HUDEP-2 (cell line): ENCODE measurements around the gene MED29.
A peak's percentile ranks its signal among the peaks of the same experiment; 100 is the strongest.

Source experiments
- DNase-seq, 76 experiments: peaks; one replicate each; lab custom pipeline; 2025; ENCODE audit not compliant: unreplicated experiment in 76 of 76; lab: John Stamatoyannopoulos, UW

The MED29 gene, protein sequence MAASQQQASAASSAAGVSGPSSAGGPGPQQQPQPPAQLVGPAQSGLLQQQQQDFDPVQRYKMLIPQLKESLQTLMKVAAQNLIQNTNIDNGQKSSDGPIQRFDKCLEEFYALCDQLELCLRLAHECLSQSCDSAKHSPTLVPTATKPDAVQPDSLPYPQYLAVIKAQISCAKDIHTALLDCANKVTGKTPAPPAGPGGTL

DNA sequence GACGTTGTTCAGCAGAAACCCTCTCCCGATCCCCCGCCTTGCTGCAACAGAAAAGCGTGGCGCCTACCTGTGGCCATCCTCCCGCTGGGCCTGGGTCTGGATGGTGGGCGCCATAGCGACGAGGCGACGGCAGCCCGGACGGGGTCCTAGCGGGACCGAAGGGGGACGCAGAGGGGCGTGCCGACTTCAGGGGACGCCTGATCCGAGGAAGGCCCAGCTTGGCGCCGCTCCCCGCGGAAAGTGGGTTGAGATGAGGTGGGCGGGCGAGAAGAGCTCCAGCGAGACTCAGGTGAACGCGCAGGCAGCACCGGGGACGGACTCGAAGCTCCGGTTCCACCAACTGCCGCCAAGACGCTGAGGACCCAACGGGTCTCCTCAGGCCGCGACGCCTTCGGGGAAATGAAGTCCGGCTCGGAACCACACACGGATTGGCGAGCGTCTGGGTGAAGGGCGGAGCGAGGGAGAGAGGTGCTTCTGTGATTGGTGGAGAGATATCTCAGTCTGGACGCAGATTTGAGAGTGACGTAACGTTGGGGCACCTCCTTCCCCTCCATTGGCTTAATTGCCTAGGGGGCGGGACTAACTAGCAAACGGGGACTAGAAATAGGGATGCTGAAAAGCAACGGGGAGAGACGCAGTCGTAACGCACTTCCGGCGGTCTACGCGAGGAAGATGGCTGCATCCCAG is at the start of gene MED29, which contains the start of gene PAF1:
Gene MED29, plus strand, starts transcription at position 628 of the 687 bp plus-strand sequence. Its CDS starts 45 bp downstream, at position 673.
Gene PAF1, minus strand, starts transcription at position 356 of the 687 bp plus-strand sequence. Its CDS starts 242 bp downstream, at position 114.
- DNase-seq, result peak in 75 of 76 experiments; percentile 87 to 100 (median 99)

DNA sequence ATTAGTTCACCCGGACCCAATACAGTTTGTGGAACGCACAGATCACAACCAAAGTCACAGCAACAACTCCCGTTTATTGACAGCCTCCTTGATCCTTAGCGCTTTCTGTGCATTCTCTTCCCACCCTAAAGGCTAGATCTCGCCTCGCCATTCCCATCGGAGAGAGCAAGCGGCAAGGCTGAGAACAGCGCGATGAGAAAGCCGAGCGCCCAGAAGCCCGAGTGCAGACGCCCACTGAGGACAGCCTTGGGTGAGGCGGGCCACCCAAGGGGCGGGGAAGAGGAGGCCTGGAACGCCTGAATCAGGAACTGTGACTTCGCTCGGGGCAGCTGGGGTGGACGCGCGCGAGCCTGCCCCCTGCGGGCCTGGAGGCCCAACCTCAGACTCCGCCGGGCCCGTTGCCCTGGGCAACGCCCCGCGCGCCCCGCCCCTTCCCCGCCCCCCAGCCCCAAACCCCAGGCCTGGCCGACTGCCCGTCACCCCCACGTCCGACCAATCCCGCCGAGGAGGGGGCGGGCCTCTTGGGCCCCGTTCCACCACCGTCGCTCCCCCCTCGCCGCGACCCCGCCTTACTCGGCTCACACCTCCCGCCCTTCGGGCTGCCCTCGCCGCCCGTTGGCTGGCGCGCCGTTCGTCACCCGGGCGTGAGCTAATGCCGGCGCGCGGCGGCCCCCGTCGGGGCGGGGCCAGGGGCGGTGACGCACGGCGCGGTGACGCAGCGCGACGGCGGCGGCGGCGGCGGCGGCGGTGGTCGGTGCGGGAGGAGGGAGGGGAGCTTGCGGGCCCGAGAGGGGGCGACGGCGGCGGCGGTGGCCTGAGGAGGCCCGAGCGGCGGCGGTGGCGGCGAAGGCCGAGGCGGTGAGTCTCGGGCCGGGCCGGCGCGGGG is 49.2 kb upstream of the MED29 start, which contains the start of gene SAMD4B:
Gene SAMD4B, plus strand, starts transcription at position 703 of the 886 bp plus-strand sequence. CDS start 14,473 bp downstream, outside the sequence.
- DNase-seq, result peak; percentile 85 to 100 (median 99)

DNA sequence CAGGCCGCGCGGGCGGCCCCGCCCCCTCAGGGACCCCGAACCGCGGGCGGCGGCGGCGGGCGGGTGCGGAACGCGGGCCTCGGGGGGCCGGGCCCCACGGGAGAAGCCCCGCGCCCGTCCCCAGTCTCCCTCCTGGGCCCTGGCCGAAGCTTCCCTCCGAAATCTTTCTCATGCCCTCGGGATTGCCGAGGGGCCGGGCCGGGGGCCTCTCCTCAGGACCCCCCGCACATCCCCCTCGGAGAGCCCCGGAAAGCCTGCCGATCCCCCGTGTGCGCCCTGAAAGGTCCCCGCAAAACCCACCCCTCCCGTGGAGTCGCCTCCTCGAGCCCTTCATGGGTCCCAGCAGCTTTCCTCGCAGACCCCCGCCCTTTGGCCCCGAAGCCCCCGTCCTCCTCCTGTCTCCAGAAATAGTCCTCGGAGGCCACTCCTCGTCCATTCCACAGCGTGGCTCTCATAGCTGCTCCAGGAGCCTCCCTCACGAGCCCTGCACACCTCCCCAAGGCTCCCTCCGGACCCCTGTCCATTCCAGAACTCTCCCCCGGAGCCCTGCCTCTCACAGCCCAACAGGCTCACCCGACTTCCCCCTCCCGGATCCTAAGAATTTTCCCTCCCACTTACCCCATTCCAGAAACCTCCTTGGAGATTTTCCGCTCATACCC is 48.4 kb upstream of the MED29 start:
- DNase-seq, result peak in 1 of 76 experiments; percentile 18

DNA sequence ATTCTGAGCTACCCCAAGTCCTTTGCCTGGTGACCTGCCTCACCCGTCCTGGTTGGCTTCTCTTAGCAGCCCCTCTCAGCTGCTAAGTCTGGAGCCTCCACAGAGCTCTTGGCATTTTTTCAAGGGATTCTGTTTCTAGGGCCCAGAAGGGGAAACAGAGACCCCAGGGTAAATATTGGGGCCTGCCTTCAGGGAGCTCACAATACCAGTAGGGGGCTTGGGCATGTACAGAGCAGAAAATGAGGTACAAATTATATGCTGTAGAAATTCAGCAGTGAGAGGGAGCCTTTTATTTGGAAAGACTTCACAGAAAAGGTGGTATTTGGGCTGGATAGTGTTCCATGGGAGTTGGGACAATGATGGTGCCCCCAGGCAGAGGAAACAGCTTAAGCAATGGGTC is 45.2 kb upstream of the MED29 start:
- no peak for DNase-seq

DNA sequence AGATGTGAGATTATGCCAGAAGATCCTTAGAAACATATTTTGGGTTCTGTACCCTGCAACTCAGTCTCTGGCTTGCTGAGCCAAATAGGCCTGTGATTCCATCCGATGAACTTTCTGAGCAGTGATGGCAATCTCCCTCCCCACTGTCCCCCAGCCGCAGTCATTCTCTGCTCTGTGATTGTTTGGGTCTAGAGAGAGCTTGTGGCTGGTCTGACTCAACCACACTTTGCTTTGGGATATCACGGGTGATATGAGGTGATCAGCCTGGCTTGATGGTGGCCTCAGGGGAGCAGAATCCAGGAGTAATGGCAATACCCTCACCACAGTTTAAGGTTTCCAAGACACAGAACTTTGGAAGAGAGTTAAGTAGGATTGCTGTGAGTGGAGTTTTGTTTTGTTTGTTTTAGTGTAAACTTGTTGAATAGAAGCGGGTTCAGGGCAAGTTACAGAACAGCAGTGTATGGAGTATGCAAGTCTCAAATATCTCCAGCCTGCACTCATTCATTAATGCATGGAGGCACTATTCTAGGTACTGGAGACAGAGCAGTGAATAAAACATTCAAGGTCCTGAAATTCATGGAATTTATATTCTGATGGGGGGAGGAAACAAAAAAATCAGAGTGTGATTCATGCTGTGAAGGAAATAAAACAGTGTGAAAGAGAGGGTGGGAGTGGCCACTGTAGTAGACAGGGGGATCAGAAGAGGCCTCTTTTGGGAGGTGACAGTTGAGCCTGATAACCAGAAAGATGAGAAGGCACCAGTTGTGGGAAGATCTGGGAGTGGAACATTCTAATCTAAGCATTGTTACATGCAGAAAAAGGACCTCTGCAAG is 43.6 kb upstream of the MED29 start:
- peak in 47 of 76 experiments; percentile 16 to 80 (median 52) for DNase-seq

DNA sequence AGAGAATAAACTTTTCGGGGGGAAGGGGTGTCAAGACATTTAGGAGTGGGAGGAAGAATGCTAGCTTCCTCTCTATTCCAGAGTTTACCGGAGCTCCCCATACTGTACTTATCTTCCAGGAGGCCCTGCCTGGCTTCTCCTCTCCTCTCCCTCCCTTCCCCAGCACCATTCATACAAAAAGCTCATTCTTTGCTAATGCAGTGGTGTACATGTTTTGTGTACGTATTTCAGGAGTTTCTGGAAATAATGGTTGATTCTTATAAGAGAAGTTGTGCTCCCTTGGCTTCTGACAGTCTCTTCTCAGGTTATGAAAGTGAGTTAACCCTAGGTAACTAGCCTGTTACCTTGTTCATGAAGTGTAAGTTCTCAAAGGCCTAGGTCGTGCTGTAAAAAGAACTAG is 41.9 kb upstream of the MED29 start:
- DNase-seq, result no peak

DNA sequence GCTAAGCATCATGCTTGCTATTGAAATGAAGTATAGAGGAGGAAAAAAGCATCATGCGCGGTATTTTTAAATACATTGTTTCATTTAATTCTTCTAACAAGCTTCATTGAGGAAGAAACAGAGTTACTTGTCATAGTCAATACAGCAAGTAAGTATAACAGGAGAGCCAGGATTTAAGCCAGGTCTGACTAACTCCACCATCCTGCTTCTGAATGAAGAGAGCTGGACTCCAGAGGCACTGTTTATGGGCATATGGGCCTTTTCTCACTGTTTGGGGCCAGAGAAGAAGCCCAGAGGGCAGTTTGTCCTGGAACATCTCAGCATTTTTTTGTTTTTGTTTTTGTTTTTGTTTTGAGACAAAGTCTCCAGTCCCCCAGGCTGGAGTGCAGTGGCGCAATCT is 41.0 kb upstream of the MED29 start:
- DNase-seq, result no peak

DNA sequence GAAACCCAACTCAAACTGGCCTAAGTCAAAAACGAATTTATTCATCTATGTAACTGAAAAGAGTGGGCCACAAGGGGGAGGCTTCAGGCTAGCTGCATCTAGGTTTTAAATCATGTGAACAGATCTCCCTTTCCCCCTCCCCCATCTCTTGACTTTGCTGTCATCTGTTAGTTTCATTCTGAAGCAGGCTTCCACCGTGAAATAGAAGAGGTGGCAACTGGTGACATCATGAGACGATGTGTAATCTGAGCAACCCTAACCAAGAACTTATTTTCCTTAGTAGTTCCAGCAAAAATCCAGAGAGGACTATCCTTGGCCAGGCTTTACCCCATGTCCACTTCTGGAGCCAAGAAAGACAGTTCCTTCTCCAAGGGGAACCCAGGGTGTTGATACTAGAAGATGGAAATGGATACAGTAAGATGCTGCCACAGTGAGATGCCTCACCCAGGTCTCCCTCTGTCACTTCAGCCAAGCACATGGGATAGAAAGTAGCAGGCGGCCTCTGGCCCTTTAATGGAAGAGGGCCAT is 39.6 kb upstream of the MED29 start:
- DNase-seq, result peak in 8 of 76 experiments; percentile 16 to 47 (median 24)

DNA sequence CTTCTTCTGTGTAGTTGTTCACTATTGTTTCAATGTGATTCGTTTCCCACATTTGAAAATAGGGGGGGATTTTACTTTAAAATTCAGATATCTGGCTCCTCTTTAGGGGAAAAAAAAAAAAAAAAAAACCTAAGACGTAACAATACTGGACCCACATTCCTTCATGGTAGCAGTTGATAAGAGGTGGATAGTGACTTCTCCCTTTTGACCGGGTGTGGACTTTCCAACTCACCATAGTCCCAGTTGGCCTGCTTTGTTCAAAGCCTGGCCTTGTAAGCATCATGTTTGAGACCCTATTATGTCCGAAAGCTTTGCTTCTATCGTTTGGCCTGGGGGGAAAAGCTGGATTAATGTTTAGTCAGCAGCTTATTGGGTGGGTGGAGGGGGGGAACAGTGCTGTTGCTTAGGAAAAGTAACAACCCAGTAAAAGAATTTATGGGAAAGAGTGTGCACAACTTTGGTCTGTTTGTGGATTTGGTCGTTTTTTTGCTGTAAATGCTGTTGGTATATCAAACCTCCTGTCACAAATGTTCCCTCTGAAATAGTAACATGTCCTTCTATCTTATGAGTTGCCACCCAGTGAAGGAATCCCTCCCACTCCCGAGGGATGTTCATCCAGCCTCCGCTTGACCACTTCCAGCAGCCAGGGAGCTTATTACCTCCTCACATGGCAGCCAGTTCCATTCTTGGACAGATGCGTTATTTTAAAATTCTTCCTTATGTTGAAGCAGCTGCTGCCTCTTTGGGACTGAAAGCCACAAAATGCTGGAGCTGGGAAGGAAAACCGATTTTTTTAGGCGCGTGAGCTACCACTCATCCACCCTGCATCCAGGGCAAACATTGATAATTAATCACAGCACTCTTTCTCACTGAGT is 38.6 kb upstream of the MED29 start:
- peak in 6 of 76 experiments; percentile 7 to 39 (median 18) for DNase-seq

DNA sequence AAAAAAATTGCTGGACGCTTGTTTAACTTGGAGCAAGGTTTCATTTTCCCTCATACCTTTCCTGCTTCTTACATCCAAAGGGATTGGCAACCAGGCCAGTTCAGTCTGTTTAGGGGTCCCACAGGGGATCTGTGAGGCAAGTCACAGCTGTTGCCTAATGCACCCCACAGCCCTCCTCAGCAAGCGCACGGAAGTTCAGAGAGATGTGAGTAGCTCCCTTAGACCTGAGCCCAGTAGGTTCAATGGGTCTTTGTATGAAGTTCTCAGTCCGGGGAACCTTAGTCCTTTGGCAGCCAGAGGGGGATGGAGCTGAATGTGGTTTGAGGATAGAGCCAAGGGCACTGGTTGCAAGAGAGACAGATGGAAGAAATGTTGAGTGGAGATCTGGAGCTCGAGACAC is 35.9 kb upstream of the MED29 start:
- DNase-seq, result no peak

DNA sequence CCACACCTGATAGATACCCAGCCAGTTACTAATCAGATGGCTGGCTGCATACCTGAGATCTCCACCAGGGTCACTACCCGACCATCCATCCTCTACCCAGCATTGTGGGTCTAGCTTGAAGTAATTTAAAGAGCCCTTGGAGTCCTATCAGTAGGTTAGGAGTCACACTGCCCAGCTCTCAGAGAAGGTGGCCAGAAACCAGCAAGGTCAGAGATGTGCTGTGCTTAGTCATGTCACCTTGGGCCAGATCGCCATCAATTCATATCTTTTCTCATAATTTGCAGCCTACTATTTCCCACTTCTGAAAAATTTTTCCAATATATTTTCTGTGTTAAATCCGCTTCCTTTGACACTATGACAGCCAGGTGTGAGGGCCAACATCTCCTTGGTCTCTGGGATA is 35.1 kb upstream of the MED29 start:
- DNase-seq, result peak in 2 of 76 experiments; percentile 26 to 27

DNA sequence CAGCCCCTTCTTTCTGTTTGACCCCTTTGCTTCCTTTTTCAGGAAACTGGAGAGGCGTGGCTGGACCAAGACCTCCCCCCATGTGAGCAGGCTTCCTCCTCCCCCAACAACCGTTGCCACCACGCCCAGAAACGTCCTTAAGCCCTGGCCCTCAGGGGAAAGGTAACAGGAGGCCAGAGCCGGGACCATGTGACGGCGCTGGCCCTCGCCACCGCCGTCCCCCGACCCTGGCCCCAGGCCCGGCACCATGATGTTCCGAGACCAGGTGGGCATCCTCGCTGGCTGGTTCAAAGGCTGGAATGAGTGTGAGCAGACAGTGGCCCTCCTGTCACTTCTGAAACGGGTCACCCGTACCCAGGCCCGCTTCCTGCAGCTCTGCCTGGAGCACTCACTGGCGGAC is 34.5 kb upstream of the MED29 start:
- DNase-seq, result peak in 54 of 76 experiments; percentile 16 to 80 (median 50)

DNA sequence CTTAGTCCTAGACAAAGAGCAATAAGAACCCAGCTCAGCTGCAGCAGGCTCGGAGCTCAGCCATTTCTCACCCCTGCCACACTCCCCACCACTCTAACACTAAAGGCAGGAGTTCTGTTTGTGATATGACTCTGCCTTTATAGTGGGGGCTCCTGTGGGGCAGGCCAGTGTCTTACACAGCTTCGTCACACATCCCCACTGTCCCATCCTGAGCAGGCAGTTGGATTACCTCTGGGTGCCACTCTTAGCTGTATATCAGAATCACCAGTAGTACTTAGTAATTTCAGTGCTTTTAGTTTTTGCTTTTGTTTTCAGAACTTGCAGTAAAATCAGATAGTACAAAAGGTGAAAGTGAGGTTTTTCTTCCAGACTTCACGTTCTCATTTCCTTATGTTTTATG is 32.2 kb upstream of the MED29 start:
- no peak for DNase-seq

DNA sequence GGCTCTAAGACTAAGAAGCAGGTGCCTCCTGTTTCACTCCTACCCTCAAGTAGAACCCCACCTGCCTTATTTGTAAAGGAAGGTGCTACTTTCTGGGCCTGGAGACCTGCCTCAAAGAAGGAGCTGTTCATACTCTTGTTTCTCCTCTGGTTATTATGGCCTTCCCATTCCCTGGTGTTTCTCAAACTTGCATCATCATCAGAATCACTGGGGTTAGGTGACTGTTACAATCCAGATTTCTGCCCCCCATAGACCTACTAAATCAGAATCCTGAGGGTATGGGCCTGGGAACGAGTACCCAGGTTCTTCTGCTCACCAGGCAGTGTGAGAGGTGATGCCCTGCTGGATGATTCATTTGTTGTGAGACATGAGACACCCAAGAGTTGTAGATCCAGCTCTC is 30.6 kb upstream of the MED29 start:
- DNase-seq, result no peak

DNA sequence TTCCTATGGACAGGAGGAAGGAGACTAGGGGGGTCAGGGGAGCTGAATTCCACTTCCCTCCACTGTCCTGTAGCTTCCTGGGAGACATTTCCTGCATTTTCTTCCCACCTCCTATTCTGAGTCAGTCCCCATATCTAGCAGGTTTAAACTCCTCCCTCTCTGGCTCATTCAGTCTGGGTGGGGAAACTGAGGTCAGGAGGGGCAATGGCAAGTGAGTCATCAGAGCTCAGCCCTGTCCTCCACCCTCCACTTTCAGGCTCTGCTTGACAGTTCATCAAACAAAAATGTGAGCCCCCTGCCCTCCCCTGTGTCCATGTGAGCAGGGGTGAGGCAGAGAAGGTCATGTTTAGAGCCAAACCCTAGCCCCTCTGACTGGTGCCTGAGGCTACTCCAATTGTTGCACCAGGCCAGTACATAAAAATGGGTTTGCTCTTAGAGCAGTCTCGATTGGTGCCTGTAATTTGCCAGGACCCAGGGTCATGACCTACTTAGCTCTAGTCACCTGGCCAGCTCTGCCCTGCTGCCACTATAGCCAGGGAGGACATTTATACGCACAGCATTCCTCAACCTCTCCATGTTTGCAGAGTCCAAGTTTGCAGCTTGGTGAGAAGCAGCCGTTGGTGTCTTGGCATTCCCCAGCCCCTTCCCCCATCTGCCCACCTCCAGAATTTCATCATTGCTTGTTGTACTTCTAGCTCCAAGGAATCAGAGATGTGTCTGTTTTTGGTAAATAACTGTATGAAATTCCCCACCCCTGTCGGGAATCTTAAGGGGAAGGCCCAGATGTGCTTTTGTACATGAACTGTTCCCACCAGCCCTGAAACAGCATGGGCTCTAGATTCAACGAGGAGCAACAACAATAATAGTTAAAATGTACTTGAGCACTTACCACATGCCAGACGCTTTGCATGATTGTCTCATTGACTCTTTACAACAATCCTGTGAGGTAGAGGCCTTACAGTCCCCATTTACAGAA is 28.2 kb upstream of the MED29 start:
- DNase-seq, result no peak

DNA sequence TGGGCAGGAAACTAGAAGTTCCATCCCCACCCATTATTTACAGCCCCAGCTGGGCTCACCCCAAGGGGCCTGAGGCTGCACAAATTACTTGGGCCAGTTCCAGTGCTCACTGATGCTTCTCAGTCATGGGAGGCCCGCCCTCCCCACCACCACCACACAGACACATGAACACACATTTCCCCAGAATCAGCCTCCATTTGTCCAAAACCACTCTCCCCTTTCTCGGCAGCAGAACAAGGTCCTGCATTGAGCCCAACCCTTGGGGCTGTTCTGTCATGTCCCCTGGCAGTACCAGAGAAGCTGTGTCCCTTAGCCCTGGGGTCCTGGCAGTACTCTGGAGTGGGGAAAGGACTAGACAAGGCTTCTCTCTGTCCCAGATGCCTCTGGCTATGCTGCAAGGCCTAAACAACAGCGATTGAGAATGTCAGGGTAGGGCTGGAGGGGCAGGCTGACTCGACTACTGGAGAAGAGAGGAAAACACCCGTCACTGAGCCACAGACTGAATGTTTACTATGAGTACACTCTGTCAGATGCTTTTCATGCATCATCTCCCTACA is 27.2 kb upstream of the MED29 start:
- peak in 31 of 76 experiments; percentile 12 to 68 (median 31) for DNase-seq

DNA sequence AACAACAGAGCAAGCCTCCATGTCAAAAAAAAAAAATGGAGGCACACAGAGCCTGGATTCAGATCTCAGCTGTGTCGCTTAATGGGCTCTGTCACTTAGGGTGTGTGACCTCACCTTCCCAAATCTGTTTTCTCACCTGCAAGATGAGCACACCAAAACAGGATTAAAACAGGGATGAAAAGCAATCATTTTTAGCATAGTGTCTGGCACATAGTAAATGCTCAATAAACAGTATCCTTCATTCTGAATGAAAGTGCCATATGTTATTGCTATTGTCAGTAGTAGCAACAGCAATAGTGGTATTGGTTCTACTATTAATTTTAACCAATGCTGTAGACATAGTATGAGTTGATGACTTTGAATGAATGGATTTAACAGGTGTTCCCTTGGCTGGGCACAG is 25.6 kb upstream of the MED29 start:
- no peak for DNase-seq
